Measurements from ENCODE around the gene SRRM5. TPM values are rescaled to one million over a fixed set of nuclear protein-coding genes. Genes with fewer than 3 reads are reported as not detected.

Gene SRRM5
- total and polyA plus RNA-seq, 2 of the 4 experiments (the other 2 are of a cell fraction) = 0.10 TPM; not detected in 1

DNA sequence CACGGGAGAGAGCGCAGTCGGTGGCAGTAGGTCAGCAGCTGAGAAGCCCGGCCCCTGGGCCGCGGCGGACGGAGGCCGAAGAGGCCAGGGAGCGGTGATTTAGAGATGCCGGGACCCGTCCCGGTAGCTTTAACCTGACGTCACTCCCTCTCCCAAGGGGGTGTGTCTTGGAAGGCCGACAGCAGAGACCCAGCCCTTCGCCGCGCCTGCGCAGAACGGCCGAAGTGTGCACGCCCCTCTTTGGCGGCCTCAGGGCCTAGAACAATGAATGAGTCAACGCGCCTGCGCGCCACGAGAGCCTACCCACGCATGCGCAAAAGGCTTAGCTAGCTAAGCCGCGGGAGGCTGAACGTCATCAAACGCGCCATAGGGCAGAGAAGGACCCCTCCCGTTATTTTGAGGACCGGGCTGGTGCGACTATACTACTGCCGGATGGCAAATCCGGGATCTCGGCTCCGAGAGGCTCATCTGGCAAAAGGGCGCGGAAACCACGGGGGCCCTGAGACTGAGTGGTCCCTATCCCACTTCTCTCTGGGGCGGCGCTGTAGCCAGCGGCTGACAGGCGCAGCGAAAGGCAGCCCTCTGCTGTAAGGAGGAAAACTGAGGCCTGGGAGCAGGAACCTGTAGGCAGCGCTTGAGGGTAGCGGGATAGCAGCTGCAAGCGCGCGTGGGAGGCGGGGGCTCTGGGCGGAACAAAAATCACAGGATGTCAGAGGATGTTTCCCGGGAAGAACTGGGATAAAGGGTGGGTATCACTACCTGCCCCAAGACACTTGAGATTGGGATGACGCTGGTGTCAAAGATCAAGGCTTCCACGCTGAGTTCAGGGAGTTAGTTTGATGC, 15.7 kb upstream of the SRRM5 start, which contains the start of the genes IRGQ and ZNF576:
Gene IRGQ (minus strand): TSS at position 136 of the 843 bp plus-strand sequence. CDS start 796 bp downstream, outside the sequence.
Gene ZNF576 (plus strand): TSS at position 597 of the 843 bp plus-strand sequence. CDS start 514 bp downstream, outside the sequence.
- no TSS peak for BruUV-seq (replicated peaks)
- in situ Hi-C loops (cut with MboI; ENCODE audit: low sequenced_read_pairs) = no loop called here
- Histone ChIP-seq H3K9me3 (ENCODE audit: control insufficient read depth, insufficient read depth, low read length) (no peaks in the 10 kb centered on the region), H3K36me3 (ENCODE audit: control insufficient read depth, insufficient read depth, low read length) (peaks cover 31% of the 10 kb centered on the region), H3K4me2 (ENCODE audit: low read depth, low read length) (peak within 1 kb of the TSS; percentile 97), H2AK9ac (replicated peaks; ENCODE audit: low read depth, low read length, poor library complexity) (peak within 1 kb of the TSS; percentile 98), H3K23ac (ENCODE audit: low read depth, low read length) (peak within 1 kb of the TSS; percentile 54; the same call in 1 of the 2 replicates), H4K91ac (ENCODE audit: insufficient read depth, low read depth, low read length) (peak within 1 kb of the TSS; percentile 90), H4K20me1 (ENCODE audit: insufficient read depth, low read length) (no peaks in the 10 kb centered on the region), H3K27me3 (ENCODE audit: control insufficient read depth, insufficient read depth, low read length) (no peaks in the 10 kb centered on the region), H4K5ac (ENCODE audit: low read depth, low read length) (peak within 1 kb of the TSS; percentile 88), H3K4me3 (ENCODE audit: insufficient read depth, low read depth, low read length) (peak within 1 kb of the TSS; percentile 68), H2BK20ac (ENCODE audit: low read depth, low read length) (no peak within 1 kb of the TSS), H4K8ac (ENCODE audit: low read depth in 2 of 2, low read length in 2 of 2) (peak within 1 kb of the TSS; percentile 97 to 99), H3K56ac (ENCODE audit: extremely low read depth, insufficient read depth, low read length) (peak within 1 kb of the TSS; percentile 87), H3K14ac (replicated peaks; ENCODE audit: low read depth, low read length) (peak within 1 kb of the TSS; percentile 81), H2BK15ac (ENCODE audit: low read depth, low read length) (peak within 1 kb of the TSS; percentile 71; the same call in 1 of the 3 replicates), H3K4ac (ENCODE audit: low read depth, low read length) (peak within 1 kb of the TSS; percentile 78), H2BK5ac (ENCODE audit: low read depth, low read length, poor library complexity, severe bottlenecking) (peak within 1 kb of the TSS; percentile 87), H3K18ac (ENCODE audit: low read depth, low read length) (peak within 1 kb of the TSS; percentile 20), H3K9me1 (ENCODE audit: insufficient read depth, low read length) (no peaks in the 10 kb centered on the region), H3K79me1 (ENCODE audit: low read depth in 1 of 2, low read length in 2 of 2) (peaks cover 27 to 62% of the 10 kb centered on the region in 2 experiments; a peak in 3 of 4 replicates), H2BK120ac (ENCODE audit: low read depth, low read length) (peak within 1 kb of the TSS; percentile 50; the same call in 1 of the 2 replicates), H3K4me1 (ENCODE audit: control insufficient read depth, insufficient read depth, low read length) (peaks cover 9% of the 10 kb centered on the region), H3K27ac (ENCODE audit: insufficient read depth, low read length) (peak within 1 kb of the TSS; percentile 79), H2AFZ (replicated peaks; ENCODE audit: low read length, poor library complexity) (peak within 1 kb of the TSS; percentile 98), H3K9ac (ENCODE audit: low read depth, low read length) (peak within 1 kb of the TSS; percentile 90), H2AK5ac (ENCODE audit: low read depth, low read length) (peak within 1 kb of the TSS; percentile 90)
- POLR2A ChIA-PET (ENCODE audit: unreplicated experiment) = interaction anchor here (0.6 to 1.0 kb wide), 2 partner anchors 63 to 158 kb away, joined by 3 to 8 read pairs; partner anchors contain the start of genes SMG9 and ZNF575
- dilution Hi-C loops (cut with HindIII; ENCODE audit: low sequenced_read_pairs, unreplicated experiment) = no loop called here
- peak; percentile 82 for ATAC-seq (ENCODE audit: low read depth)
- intact Hi-C loops (cut with micrococcal nuclease) = loop anchor here (1.0 to 2.0 kb wide), 4 partner anchors 21 to 61 kb away; partner anchors contain the start of genes PINLYP and XRCC1
- CTCF ChIA-PET = interaction anchor here (4.5 kb wide), 1 partner anchor 40 kb away, joined by 29 read pairs; no protein-coding TSS in a partner anchor
- no peak for TF ChIP-seq MAFK (IDR thresholded peaks at IDR 0.05; ENCODE audit: low read depth, low read length)
- TF ChIP-seq NFE2L2 (IDR thresholded peaks at IDR 0.05; ENCODE audit: low read depth, low read length) = 0 out of 2 replicates have a peak, but pooled peaks have one; percentile 9
- TF ChIP-seq, protein P1, sequence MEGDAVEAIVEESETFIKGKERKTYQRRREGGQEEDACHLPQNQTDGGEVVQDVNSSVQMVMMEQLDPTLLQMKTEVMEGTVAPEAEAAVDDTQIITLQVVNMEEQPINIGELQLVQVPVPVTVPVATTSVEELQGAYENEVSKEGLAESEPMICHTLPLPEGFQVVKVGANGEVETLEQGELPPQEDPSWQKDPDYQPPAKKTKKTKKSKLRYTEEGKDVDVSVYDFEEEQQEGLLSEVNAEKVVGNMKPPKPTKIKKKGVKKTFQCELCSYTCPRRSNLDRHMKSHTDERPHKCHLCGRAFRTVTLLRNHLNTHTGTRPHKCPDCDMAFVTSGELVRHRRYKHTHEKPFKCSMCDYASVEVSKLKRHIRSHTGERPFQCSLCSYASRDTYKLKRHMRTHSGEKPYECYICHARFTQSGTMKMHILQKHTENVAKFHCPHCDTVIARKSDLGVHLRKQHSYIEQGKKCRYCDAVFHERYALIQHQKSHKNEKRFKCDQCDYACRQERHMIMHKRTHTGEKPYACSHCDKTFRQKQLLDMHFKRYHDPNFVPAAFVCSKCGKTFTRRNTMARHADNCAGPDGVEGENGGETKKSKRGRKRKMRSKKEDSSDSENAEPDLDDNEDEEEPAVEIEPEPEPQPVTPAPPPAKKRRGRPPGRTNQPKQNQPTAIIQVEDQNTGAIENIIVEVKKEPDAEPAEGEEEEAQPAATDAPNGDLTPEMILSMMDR (conservative IDR thresholded peaks at IDR 0.05; ENCODE audit: low read depth, low read length) = 0 out of 2 replicates have a peak, but pooled peaks have one; percentile 3
- TF ChIP-seq MAZ (IDR thresholded peaks at IDR 0.05; ENCODE audit: borderline replicate concordance, low read depth, low read length) = peak; percentile 57; the same call in 1 of the 2 replicates
- 0 out of 2 replicates have a peak, but pooled peaks have one; percentile 14 for TF ChIP-seq SMC3 (IDR thresholded peaks at IDR 0.05; ENCODE audit: low read depth, low read length)
- peak; percentile 18; the same call in 1 of the 2 replicates for TF ChIP-seq RAD21 (IDR thresholded peaks at IDR 0.05; ENCODE audit: low read length)
- TF ChIP-seq MXI1 (IDR thresholded peaks at IDR 0.05; ENCODE audit: borderline replicate concordance, low read depth, low read length) = 0 out of 2 replicates have a peak, but pooled peaks have one; percentile 57
- no peak for TF ChIP-seq CEBPB (IDR thresholded peaks at IDR 0.05; ENCODE audit: low read depth, low read length)
- TF ChIP-seq POLR2A (IDR thresholded peaks at IDR 0.05; ENCODE audit: low read depth, low read length) = peak; percentile 78
- 0 out of 2 replicates have a peak, but pooled peaks have one; percentile 5 for TF ChIP-seq BHLHE40 (IDR thresholded peaks at IDR 0.05; ENCODE audit: low read depth, low read length)
- WGBS, 2 experiments (ENCODE audit: extremely low coverage in 2 of 2, insufficient read length in 1 of 2) = 1% methylated on average over 33 of the region's 60 CpGs; no CpG with 5 or more reads in 1 of the 2 experiments
- DNase-seq = peak; percentile 99
